SK-N-DZ (cell line): ENCODE results near the gene TMED9.
A peak's percentile ranks its signal among the peaks of the same experiment; 100 is the strongest.
"Not testable (repeated sequence)": the region's sequence is repeated elsewhere in the genome, so short reads cannot be mapped to it uniquely, and the experiment has no call there.

ENCODE experiments used
- DNase-seq: peaks from one replicate; pipeline ENCODE4 v3.0.0-alpha.2; 2015; ENCODE audit warnings: low spot score

TMED9 gene

DNA sequence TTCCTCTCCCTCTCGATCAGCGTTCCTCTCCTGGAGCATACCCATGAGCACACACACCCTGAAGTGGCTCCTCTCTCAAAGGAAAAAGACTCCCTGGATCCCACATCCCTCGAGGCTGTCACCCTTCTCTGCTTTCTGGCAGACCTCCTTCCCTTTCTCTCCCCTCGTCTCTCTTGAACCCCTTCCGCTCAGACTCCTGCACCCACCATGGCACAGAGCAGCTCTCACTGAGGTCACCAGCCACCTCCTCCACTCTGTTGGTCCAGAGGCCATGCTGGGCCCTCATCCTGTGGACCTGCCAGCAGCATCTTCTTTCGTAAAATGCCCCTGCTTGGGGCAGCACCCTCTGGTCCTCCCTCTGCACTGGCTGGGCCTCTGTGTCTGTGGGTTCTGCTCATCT, 13.7 kb downstream of the TMED9 start:
- DNase-seq: no peak

DNA sequence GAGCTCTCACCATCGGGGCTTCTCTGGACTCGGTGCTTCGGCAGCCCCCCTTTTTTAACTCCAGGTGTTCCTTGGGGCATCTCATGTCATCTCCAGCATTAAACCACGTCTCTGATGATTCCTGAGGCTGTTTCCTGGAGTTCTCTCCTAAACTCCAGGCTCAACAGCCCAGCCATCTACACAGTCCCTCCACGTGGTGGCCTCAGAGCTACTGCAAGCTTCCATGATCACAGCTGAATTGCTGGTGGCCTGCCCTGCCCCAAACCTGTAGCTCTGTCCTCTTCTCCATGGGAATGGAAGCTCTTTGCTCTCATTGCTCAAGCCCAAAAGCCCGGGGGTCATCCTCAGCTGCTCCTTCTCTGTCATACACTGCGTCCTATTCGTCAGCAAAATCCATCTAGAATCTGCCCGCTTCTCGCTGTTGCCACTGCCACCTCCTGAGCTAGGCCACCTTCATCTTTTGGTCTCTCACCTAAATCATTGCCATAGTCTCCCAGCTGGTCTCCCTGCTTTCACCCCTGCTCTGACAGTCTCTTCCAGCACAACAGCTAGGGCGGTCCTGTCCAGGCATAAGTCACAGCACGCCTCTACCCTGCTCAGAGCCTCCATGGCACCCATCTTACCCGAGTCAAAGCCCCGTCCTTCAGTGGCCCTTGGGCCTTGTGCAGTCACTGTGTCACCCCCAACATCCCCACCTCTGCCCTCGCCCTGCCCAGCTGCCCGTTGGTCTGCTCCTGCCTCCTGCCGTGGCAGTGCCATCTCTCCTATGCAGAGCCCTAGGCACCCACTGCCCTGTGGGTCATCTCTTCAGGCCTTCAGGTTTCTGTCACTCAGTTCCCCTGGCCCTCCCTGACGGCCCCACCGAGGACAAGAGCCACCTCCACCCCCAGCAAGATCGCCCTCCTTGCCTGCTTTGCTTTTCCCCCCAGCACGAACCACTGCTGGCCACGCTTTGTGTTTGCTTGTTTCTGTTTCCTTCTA, 14.4 kb downstream of the TMED9 start:
- no peak for DNase-seq

DNA sequence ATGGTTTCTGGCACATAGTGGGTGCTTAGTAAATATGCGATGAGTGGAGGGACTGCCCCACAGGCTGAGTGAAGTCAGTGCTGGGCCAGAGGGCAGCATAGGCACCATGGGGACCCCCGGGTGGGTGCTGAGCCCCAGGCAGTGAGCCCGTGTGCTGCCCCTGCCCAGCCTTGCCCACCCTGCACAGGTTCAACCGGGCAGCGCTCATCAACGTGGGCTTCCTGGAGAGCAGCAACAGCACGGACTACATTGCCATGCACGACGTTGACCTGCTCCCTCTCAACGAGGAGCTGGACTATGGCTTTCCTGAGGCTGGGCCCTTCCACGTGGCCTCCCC, 15.1 kb downstream of the TMED9 start:
- DNase-seq: no peak

DNA sequence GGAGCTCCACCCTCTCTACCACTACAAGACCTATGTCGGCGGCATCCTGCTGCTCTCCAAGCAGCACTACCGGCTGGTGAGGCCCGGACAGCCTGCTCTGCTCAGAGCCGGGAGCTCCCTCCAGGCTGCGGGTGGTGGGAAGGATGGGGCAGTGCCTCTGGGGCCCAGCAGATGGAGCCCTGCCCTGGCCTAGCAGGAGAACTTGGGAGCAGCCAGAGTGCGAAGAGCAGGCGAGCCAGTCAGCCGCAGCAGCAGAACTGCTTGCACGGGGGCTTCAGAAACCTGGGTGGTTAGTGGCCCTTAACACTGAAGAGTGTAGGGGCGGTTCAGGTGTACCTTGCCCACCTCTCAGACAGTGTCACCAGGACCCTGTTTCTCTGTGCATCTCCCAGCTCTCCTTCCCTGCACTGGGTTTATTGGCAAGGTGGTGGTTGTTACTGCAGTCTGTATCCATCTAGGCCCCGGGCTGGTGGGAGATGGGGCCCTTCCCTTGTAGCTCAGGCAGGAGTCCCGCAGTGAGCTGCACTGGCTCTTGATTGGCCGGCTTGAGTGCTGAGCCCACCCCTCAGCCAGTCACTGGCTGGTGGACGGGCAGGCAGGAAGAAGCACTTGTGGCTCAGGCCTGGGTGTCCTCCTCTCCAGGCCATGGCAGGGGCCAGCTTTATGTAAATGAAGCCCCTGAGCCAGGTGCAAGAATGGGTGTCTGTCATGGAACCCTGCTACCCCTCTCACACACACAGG, 15.6 kb downstream of the TMED9 start:
- DNase-seq: peak; percentile 80

DNA sequence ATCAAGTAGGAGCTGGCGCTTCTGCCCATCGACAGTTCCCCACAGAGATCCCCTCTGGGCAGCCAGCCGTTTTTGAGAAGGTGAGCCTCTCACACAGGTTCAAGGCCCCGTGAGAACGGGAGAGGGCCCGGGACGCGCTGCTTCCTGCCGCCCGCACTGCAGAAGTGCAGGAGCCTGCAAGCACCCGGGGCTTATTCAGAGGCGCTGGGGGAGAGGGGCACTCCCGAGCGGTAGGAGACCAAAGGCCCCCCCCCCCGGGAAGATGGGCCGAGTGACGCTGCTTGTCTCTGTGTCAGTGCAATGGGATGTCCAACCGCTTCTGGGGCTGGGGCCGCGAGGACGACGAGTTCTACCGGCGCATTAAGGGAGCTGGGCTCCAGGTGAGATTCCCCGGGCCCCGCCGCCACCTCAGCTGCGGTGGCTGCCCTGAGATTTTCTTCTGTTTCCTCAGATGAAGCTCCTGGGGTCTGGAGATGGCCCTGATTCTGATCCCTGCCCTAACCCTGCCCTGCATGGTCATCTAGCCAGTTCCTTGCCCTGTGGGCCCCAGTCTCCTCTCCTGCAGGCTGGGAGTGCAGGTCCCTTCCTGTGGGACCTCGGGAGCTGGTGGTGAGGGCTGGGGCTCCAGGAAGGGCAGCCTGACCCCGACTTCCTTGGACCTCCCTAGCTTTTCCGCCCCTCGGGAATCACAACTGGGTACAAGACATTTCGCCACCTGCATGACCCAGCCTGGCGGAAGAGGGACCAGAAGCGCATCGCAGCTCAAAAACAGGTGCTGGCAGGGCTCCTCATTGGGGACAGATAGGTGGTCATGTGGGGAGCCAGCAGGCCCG, 16.5 kb downstream of the TMED9 start:
- no peak for DNase-seq

DNA sequence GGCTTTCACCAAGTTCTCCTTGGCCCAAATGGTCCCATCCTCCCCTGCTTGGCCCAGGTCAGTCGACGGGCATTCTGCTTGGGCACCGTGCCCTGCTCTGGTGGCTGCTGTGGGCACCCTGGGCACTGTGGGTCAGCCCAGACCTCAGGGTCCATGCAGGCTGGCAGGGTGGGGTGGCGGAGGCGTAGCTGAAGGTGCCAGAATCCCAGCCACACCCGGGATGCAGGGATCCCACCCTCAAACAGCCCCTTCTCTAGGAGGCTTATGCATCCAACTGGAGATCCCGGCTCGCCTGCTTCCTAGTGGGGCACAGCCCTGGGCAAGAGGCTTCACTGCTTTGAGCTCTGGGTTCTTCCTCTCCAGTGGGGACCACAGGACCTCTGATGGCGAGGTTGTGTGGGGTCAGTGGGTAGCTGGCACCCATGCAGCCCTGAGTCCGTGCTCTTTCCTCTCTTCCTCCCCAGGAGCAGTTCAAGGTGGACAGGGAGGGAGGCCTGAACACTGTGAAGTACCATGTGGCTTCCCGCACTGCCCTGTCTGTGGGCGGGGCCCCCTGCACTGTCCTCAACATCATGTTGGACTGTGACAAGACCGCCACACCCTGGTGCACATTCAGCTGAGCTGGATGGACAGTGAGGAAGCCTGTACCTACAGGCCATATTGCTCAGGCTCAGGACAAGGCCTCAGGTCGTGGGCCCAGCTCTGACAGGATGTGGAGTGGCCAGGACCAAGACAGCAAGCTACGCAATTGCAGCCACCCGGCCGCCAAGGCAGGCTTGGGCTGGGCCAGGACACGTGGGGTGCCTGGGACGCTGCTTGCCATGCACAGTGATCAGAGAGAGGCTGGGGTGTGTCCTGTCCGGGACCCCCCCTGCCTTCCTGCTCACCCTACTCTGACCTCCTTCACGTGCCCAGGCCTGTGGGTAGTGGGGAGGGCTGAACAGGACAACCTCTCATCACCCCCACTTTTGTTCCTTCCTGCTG, 17.4 kb downstream of the TMED9 start:
- no peak for DNase-seq

DNA sequence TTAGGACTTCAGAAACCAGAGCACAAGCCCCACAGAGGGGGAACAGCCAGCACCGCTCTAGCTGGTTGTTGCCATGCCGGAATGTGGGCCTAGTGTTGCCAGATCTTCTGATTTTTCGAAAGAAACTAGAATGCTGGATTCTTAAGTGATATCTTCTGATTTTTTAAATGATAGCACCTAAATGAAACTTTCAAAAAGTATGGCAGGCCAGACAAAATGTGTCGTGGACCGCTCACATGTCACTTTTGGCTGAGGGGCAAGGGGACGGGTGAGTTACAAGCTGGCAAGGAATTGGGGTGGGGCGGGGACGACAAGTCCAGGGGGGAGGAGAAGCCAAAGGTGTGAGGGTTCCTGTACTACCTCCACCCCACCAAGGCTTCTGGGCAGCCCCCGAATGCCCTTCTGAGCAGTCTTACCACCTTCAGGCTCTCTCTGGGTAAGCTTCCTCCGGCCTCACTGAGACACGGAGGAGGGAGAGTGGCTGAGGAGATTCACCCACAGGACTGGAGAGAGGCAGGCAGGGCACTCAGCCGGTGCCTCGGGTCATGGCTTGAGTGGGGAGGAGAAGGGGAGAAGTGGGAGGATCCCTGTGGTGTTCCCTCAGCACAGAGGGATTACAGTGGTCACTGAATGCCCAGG, 18.2 kb downstream of the TMED9 start:
- DNase-seq: no peak

DNA sequence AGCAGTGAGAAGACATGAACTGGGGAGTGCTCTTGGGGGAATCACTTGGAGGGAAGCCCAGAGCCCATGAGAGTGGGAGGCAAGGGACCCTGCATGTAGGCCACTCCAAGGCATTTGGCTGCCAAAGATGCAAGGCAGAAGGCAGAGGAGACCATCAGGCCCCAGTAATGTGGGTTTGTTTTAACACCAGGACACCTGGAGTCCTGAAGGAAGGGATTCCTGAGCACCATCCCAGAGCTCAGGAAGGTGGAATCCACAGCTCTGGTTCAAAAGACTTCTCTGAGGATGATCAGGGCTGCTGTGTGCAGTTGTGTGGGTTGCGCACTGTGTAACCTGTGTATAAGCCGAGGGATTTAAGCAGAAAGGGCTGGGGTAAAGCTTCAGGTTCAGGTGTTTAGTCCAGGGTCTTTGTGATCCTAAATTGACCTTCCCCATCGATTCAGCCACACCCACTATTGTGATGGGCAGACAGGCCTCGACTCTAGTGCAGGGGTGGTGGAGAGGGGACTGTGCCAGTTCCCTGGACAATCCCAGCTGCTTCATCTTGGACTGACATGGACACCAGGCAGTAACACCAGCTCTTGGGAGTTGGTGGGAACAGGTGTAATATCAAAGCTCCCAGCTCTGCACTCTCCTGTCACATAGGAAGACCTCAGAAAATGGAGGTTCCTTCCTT, 18.9 kb downstream of the TMED9 start:
- DNase-seq: no peak

DNA sequence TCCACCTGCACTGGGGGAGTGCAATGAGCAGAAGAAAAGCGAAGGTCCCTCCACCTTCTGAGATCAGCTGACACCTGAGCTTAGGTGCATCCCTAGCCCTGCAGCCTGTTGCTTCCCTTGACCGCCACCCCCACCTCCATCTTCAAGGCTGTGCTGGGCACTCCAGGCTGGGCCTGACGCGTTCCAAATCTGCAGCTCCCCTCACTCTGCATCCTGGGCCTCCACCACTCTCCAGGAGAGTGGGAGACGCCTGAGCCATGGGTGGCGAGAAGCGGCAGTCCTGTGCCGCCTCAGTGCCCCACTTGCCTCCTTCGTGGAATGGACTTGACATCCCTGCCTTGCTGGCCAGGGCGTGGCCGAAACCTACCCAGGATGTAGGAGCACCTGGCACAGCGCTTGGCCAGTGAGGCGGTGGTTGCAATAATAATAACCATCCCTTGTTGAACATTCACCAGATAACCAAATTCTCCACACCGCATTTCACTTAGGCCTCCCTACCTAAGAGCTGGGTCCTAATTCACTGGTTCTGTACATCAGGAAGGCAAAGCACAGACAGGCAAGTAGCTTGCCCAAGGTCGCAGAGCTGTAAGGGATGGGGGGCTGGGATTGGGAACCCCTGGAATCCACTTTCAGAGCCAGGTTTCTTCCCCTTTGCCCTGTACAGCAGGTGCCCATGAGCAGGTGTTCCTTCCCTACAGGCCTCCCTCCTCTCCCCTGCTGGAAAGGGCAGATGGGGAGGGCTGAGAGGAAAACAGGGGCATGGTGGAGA, 19.6 kb downstream of the TMED9 start:
- DNase-seq: peak; percentile 2

DNA sequence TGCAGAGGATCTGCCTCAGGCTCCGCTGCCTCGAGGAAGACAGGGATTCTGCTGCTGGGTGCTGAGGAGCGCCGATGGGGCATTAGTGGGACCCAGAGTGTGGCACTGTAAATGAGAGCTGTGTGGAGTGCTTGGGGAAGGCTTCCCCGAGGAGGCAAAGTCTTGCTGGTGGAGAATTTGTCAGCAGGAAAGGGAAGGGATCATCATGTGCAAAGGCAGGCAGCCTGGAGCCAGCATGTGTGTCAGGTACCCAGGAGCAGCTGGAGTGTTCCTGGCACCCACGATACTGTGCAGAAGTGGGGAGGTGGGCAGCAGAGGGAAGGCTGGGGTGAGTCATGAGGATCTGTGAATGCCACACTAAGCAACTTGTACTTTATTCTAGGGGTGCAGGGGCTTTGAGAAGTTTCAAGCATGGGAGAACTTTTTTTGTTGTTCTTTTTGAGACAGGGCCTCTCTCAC, 20.2 kb downstream of the TMED9 start:
- DNase-seq: no peak

DNA sequence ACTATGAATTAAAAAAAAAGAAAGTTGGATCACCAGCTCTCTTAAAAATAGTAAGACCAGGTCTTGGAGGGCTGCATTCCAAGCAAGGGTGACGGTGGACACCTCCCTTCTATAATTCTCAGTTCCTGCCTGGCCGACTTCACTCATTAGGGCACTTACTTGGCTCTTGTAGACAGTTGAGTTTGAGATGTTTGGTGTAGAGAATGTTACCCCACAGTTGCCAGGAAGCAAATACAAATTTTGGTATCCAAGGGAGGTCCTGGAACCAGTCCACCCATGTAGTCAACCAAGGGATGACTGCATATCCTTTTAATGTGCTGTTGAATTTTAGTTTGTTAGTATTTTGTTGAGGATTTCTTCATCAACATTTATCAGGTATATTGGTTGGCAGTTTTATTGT, 28.6 kb downstream of the TMED9 start:
- DNase-seq: no peak

DNA sequence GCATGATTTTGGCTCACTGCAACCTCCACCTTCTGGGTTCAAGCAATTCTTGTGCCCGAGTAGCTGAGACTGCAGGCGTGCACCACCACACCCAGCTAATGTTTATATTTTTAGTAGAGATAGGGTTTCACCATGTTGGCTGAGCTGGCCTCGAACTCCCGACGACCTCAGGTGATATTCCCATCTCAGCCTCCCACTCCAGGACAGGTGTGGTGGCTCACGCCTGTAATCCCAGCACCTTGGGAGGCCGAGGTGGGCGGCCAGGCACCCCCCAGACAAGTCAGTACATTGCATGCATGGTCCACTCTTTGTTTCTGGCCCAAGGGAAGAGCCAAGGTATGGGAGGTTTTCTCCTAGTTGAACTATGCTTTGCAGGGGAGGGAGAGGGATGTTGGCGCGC, 32.2 kb downstream of the TMED9 start:
- not testable (repeated sequence) for DNase-seq

DNA sequence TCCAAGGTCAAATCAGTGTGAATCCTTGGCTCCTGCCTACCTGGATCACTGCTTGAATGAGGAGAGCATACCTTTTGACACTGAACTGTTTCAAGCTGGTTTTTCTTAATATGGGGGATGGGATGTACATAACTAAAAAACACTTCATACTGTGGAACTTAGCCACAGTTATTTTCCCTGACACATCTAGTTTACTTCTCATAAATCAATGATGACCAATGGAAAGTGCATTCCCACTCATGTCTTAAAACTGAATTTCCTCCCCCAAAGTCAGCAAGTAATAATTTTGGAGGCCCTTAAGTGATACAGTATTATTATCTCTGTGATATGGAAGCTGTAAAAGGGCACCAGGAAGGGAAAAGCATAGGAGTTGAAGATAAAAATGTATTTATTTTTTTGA, 38.2 kb downstream of the TMED9 start:
- not testable (repeated sequence) for DNase-seq

DNA sequence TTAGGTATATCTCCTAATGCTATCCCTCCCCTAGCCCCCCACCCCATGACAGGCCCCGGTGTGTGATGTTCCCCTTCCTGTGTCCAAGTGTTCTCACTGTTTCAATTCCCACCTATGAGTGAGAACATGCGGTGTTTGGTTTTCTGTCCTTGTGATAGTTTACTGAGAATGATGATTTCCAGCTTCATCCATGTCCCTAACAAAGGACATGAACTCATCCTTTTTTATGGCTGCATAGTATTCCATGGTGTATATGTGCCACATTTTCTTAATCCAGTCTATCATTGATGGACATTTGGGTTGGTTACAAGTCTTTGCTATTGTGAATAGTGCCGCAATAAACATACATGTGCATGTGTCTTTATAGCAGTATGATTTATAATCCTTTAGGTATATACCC, 42.9 kb downstream of the TMED9 start:
- DNase-seq: not testable (repeated sequence)

DNA sequence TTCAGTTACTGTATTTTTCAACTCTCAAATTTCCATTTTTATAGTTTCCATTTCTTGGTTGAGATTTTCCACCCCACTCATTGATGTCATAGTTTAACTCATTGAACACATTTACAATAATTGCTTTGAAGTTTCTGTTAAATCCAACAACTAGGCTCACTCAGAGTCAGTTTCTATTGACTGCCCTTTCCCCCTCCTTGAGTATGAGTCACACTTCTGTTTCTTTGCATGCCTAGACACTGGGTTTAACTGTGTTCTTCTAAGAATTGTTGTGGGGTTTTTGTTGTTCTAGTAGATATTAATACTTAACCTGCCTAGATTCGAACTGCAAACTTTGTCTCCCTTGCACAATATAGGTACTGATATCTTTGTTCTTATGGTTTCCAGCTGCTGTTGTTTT, 53.5 kb downstream of the TMED9 start:
- not testable (repeated sequence) for DNase-seq
